D721Med (cell line): Measurements from ENCODE around the gene MYO7B.

Experiments used
- DNase-seq: peaks from one replicate; pipeline ENCODE4 v3.0.0; 2011; ENCODE audit warnings: low spot score; ENCODE audit not compliant: insufficient read length
- FAIRE-seq: peaks from 2 replicates; lab custom pipeline; 2011; peaks lifted over from hg19 to GRCh38; lab: Jason Lieb, UNC
- TF ChIP-seq, protein P1 (sequence below): IDR thresholded peaks from 2 replicates; pipeline ENCODE4 v1.5.1; 2012; ENCODE audit warnings: mild to moderate bottlenecking, control low read depth; ENCODE audit not compliant: insufficient read depth; ENCODE audit errors: missing control alignments

MYO7B gene

GRCh38 chr2:127621981-127622431 is 86.5 kb downstream of the MYO7B start:
- TF ChIP-seq, protein P1, sequence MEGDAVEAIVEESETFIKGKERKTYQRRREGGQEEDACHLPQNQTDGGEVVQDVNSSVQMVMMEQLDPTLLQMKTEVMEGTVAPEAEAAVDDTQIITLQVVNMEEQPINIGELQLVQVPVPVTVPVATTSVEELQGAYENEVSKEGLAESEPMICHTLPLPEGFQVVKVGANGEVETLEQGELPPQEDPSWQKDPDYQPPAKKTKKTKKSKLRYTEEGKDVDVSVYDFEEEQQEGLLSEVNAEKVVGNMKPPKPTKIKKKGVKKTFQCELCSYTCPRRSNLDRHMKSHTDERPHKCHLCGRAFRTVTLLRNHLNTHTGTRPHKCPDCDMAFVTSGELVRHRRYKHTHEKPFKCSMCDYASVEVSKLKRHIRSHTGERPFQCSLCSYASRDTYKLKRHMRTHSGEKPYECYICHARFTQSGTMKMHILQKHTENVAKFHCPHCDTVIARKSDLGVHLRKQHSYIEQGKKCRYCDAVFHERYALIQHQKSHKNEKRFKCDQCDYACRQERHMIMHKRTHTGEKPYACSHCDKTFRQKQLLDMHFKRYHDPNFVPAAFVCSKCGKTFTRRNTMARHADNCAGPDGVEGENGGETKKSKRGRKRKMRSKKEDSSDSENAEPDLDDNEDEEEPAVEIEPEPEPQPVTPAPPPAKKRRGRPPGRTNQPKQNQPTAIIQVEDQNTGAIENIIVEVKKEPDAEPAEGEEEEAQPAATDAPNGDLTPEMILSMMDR: no peak
- FAIRE-seq (no peak), DNase-seq (no peak)

- FAIRE-seq (no peak), DNase-seq (no peak)
- TF ChIP-seq, protein P1: no peak
Measured at GRCh38 chr2:127622561-127623387, 87.3 kb downstream of the MYO7B start.

GRCh38 chr2:127623388-127624319 is 88.2 kb downstream of the MYO7B start:
- FAIRE-seq: no peak
- no peak for DNase-seq
- TF ChIP-seq, protein P1: no peak

- FAIRE-seq (no peak), DNase-seq (no peak)
- TF ChIP-seq, protein P1: no peak
Measured at GRCh38 chr2:127624320-127624755, 88.9 kb downstream of the MYO7B start.

GRCh38 chr2:127624756-127625571 is 89.5 kb downstream of the MYO7B start:
- TF ChIP-seq, protein P1: no peak
- FAIRE-seq: no peak
- DNase-seq: no peak

GRCh38 chr2:127625572-127625951 is 90.1 kb downstream of the MYO7B start:
- TF ChIP-seq, protein P1: no peak
- DNase-seq (no peak), FAIRE-seq (no peak)
